B cell (primary cell): ENCODE data around the gene DKK3.

Experiments used
- EZH2 ChIP-seq: IDR thresholded peaks from 2 replicates; pipeline ENCODE4 v1.6.1; 2012; ENCODE audit warnings: borderline replicate concordance, low read depth, mild to moderate bottlenecking, moderate library complexity, low read length; ENCODE audit not compliant: insufficient read depth, poor library complexity, severe bottlenecking
- TF ChIP-seq, protein P1 (sequence below): fragments of 200-600 bp; IDR thresholded peaks from one replicate; pipeline ENCODE4 v1.8.0; 2022; ENCODE audit warnings: antibody characterized with exemption, mild to moderate bottlenecking

DNA sequence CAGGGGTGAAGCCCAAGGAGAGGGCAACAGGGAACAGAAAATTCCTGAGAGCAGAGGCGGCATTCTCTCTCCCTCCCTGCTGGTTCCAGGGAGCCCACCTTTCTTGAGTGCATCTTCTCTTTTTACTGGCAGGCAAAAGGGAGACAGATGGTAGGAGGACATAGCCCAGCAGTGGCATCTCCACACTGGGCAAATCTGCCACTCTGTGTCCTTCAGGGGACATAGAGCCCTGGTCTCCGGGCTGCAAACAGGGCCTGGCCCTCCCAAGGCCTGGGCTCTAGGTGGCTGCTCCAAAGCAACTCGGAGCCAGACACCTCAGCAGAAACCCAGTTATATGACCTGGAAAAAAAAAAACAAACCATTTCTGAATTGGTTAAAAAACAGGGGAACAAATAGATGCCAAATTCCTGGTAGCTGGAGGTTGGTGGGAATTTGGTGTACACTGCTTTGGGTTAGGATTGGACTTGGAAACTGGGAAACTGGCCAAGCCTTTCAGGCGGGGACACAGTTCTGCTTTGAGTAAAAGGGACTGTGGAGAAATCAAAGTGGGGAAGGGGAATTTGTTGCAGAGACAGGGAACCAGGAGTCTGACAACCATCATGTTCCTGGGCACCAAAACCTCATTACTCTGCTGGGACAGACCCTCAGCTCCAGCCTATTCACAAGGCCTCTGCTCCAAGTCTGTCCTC lies 23.6 kb upstream of the DKK3 start:
- no peak for TF ChIP-seq EZH2
- TF ChIP-seq, protein P1, sequence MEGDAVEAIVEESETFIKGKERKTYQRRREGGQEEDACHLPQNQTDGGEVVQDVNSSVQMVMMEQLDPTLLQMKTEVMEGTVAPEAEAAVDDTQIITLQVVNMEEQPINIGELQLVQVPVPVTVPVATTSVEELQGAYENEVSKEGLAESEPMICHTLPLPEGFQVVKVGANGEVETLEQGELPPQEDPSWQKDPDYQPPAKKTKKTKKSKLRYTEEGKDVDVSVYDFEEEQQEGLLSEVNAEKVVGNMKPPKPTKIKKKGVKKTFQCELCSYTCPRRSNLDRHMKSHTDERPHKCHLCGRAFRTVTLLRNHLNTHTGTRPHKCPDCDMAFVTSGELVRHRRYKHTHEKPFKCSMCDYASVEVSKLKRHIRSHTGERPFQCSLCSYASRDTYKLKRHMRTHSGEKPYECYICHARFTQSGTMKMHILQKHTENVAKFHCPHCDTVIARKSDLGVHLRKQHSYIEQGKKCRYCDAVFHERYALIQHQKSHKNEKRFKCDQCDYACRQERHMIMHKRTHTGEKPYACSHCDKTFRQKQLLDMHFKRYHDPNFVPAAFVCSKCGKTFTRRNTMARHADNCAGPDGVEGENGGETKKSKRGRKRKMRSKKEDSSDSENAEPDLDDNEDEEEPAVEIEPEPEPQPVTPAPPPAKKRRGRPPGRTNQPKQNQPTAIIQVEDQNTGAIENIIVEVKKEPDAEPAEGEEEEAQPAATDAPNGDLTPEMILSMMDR = no peak
